ENCODE results near the gene IL17B.
"Not testable (repeated sequence)": the region's sequence is repeated elsewhere in the genome, so short reads cannot be mapped to it uniquely, and the experiment has no call there.

IL17B gene

GRCh38 chr5:149399775-149400174 is 20.7 kb upstream of the IL17B start:
- no peak for DNase-seq

GRCh38 chr5:149398747-149399266 is 19.7 kb upstream of the IL17B start:
- not testable (repeated sequence) for DNase-seq

GRCh38 chr5:149397530-149397929 is 18.4 kb upstream of the IL17B start:
- DNase-seq: no peak

- not testable (repeated sequence) for DNase-seq
Observed at GRCh38 chr5:149394996-149395395, 15.9 kb upstream of the IL17B start.

GRCh38 chr5:149392718-149393117 is 13.6 kb upstream of the IL17B start:
- DNase-seq: no peak

GRCh38 chr5:149391524-149391923 is 12.4 kb upstream of the IL17B start:
- no peak for DNase-seq

- not testable (repeated sequence) for DNase-seq
Observed at GRCh38 chr5:149391076-149391475, 12.0 kb upstream of the IL17B start.

GRCh38 chr5:149389552-149390495 is 10.7 kb upstream of the IL17B start:
- no peak for DNase-seq

GRCh38 chr5:149388498-149389190 is 9.6 kb upstream of the IL17B start:
- DNase-seq: no peak

- no peak for DNase-seq
Observed at GRCh38 chr5:149387982-149388381, 8.9 kb upstream of the IL17B start.

- DNase-seq: no peak
Observed at GRCh38 chr5:149387081-149387631, 8.1 kb upstream of the IL17B start.

- no peak for DNase-seq
Observed at GRCh38 chr5:149386166-149386565, 7.1 kb upstream of the IL17B start.

GRCh38 chr5:149383399-149383798 is 4.3 kb upstream of the IL17B start:
- DNase-seq: no peak

GRCh38 chr5:149382517-149383220 is 3.6 kb upstream of the IL17B start:
- DNase-seq: no peak

- no peak for DNase-seq
Observed at GRCh38 chr5:149381986-149382338, 2.9 kb upstream of the IL17B start.

- no peak for DNase-seq
Observed at GRCh38 chr5:149381261-149381985, 2.3 kb upstream of the IL17B start.

- no peak for DNase-seq
Observed at GRCh38 chr5:149380466-149381121, 1.5 kb upstream of the IL17B start.

- no peak for DNase-seq
Observed at GRCh38 chr5:149379818-149380374, 804 bp upstream of the IL17B start.

- no peak for DNase-seq
Observed at GRCh38 chr5:149378241-149378820, 761 bp downstream of the IL17B start.

- no peak for DNase-seq
Observed at GRCh38 chr5:149376711-149377447, 2.2 kb downstream of the IL17B start.

Measured in NCI-H1048 (cell line).